CD4-positive, alpha-beta T cell treated with Interleukin-17A for 4 hours (primary cell): ENCODE measurements around the gene USP8.
"Not testable (repeated sequence)": the region's sequence is repeated elsewhere in the genome, so short reads cannot be mapped to it uniquely, and the experiment has no call there.

Experiments used
- DNase-seq: peaks from one replicate; pipeline ENCODE4 v3.0.0-alpha.2; 2020; ENCODE audit warnings: mixed read lengths

The USP8 gene

GRCh38 chr15:50424066-50424890 lies at the start of gene USP8:
Gene USP8, plus strand, starts transcription at chr15:50424405. Its CDS starts 14,669 bp downstream, at chr15:50439074.
- DNase-seq: peak; percentile 95

- DNase-seq: no peak
Observed at GRCh38 chr15:50377867-50378751, 46.1 kb upstream of the USP8 start.

GRCh38 chr15:50378776-50379175 lies 45.4 kb upstream of the USP8 start:
- no peak for DNase-seq

GRCh38 chr15:50379413-50379812 lies 44.8 kb upstream of the USP8 start:
- not testable (repeated sequence) for DNase-seq

- DNase-seq: no peak
Observed at GRCh38 chr15:50380089-50380488, 44.1 kb upstream of the USP8 start.

- DNase-seq: no peak
Observed at GRCh38 chr15:50381438-50381837, 42.8 kb upstream of the USP8 start.

GRCh38 chr15:50382408-50382807 lies 41.8 kb upstream of the USP8 start:
- not testable (repeated sequence) for DNase-seq

GRCh38 chr15:50390554-50391264 lies 33.5 kb upstream of the USP8 start:
- no peak for DNase-seq

- not testable (repeated sequence) for DNase-seq
Observed at GRCh38 chr15:50391561-50391960, 32.6 kb upstream of the USP8 start.

- no peak for DNase-seq
Observed at GRCh38 chr15:50411870-50412269, 12.3 kb upstream of the USP8 start.

GRCh38 chr15:50414624-50415023 lies 9.6 kb upstream of the USP8 start:
- no peak for DNase-seq

- no peak for DNase-seq
Observed at GRCh38 chr15:50415752-50416404, 8.3 kb upstream of the USP8 start.

- DNase-seq: no peak
Observed at GRCh38 chr15:50416890-50417289, 7.3 kb upstream of the USP8 start.

- DNase-seq: no peak
Observed at GRCh38 chr15:50418041-50418583, 6.1 kb upstream of the USP8 start.

- no peak for DNase-seq
Observed at GRCh38 chr15:50425219-50425618, 1.0 kb downstream of the USP8 start.

GRCh38 chr15:50425678-50426246 lies 1.6 kb downstream of the USP8 start:
- DNase-seq: not testable (repeated sequence)

GRCh38 chr15:50426428-50426827 lies 2.2 kb downstream of the USP8 start:
- no peak for DNase-seq

GRCh38 chr15:50431204-50431603 lies 7.0 kb downstream of the USP8 start:
- no peak for DNase-seq

- DNase-seq: no peak
Observed at GRCh38 chr15:50432230-50432629, 8.0 kb downstream of the USP8 start.

- DNase-seq: no peak
Observed at GRCh38 chr15:50435772-50436171, 11.6 kb downstream of the USP8 start.

- no peak for DNase-seq
Observed at GRCh38 chr15:50438251-50438650, 14.0 kb downstream of the USP8 start.

- no peak for DNase-seq
Observed at GRCh38 chr15:50440932-50441331, 16.7 kb downstream of the USP8 start.
